HEK293 (cell line): ENCODE measurements around the gene DENND1A.

Experiments used
- CTCF ChIA-PET: fragments of 350-600 bp; formaldehyde crosslinking; extraction: SDS; loops from one replicate; lab custom pipeline; 2021; ENCODE audit warnings: antibody characterized with exemption; lab: Yijun Ruan, JAX
- POLR2A ChIA-PET: fragments of 300-600 bp; formaldehyde crosslinking; extraction: SDS; loops from one replicate; lab custom pipeline; 2020; ENCODE audit warnings: antibody characterized with exemption, inconsistent platforms; lab: Yijun Ruan, JAX
- H3K27ac ChIP-seq: fragments of 200-500 bp; sonication (Bioruptor generic); 2 replicates; pipeline ENCODE4 v1.5.1; 2014; ENCODE audit warnings: low read depth, low read length, control low read depth, inconsistent platforms; ENCODE audit errors: extremely low read depth
- H3K36me3 ChIP-seq, 2 experiments: fragments of 200-500 bp in 1 of 2; sonication (Bioruptor generic) in 1 of 2; 1 replicate in 1 of 2; 2 replicates in 1 of 2; pipeline ENCODE4 v1.5.1; 2014 to 2017; ENCODE audit warnings: inconsistent platforms in 2 of 2, low read length in 2 of 2; ENCODE audit not compliant: control insufficient read depth in 2 of 2, insufficient read depth in 1 of 2
- H3K4me1 ChIP-seq: fragments of 200-500 bp; sonication (Bioruptor generic); 2 replicates; pipeline ENCODE4 v1.5.1; 2014; ENCODE audit warnings: mild to moderate bottlenecking, low read length, inconsistent platforms; ENCODE audit not compliant: control insufficient read depth, insufficient read depth
- H3K4me3 ChIP-seq: 2 replicates; pipeline ENCODE4 v1.5.1; 2011; ENCODE audit warnings: low read depth, mild to moderate bottlenecking, control low read depth, low read length, moderate library complexity
- H3K9me3 ChIP-seq: fragments of 200-500 bp; sonication (Bioruptor generic); 2 replicates; pipeline ENCODE4 v1.5.1; 2014; ENCODE audit warnings: low read depth, low read length, inconsistent platforms; ENCODE audit not compliant: control insufficient read depth, insufficient read depth
- BCL11A ChIP-seq: fragments of 450-650 bp; formaldehyde crosslinking; IDR thresholded peaks from 2 replicates; pipeline ENCODE4 v1.5.1; 2016; ENCODE audit warnings: low read depth, missing biosample characterization, missing genetic modification characterization
- BCL11B ChIP-seq: fragments of 450-650 bp; formaldehyde crosslinking; IDR thresholded peaks from 2 replicates; pipeline ENCODE4 v1.5.1; 2016; ENCODE audit warnings: low read depth, missing biosample characterization, missing genetic modification characterization
- KLF16 ChIP-seq: fragments of 450-650 bp; formaldehyde crosslinking; IDR thresholded peaks from 2 replicates; pipeline ENCODE4 v1.5.1; 2017; ENCODE audit warnings: missing biosample characterization, missing genetic modification characterization
- SCRT1 ChIP-seq: fragments of 450-650 bp; formaldehyde crosslinking; IDR thresholded peaks from 2 replicates; pipeline ENCODE4 v1.5.1; 2016; ENCODE audit warnings: missing biosample characterization, missing genetic modification characterization, borderline replicate concordance
- ZEB2 ChIP-seq: fragments of 450-650 bp; formaldehyde crosslinking; IDR thresholded peaks from 2 replicates; pipeline ENCODE4 v1.5.1; 2016; ENCODE audit warnings: missing biosample characterization, missing genetic modification characterization
- ZIC2 ChIP-seq: fragments of 450-650 bp; formaldehyde crosslinking; IDR thresholded peaks from 2 replicates; pipeline ENCODE4 v1.5.1; 2016; ENCODE audit warnings: missing biosample characterization, missing genetic modification characterization
- ZNF112 ChIP-seq: fragments of 450-650 bp; formaldehyde crosslinking; IDR thresholded peaks from 2 replicates; pipeline ENCODE4 v1.5.0; 2017; ENCODE audit warnings: missing biosample characterization, missing genetic modification characterization
- ZNF157 ChIP-seq: fragments of 450-650 bp; formaldehyde crosslinking; IDR thresholded peaks from 2 replicates; pipeline ENCODE4 v1.5.1; 2016; ENCODE audit warnings: missing biosample characterization, missing genetic modification characterization
- ZNF239 ChIP-seq: fragments of 450-650 bp; formaldehyde crosslinking; IDR thresholded peaks from 2 replicates; pipeline ENCODE4 v1.5.1; 2016; ENCODE audit warnings: missing biosample characterization, missing genetic modification characterization
- ZNF266 ChIP-seq: fragments of 450-650 bp; formaldehyde crosslinking; IDR thresholded peaks from 2 replicates; pipeline ENCODE4 v1.5.1; 2016; ENCODE audit warnings: missing biosample characterization, missing genetic modification characterization, low read depth
- ZNF335 ChIP-seq: fragments of 450-650 bp; formaldehyde crosslinking; conservative IDR thresholded peaks from 2 replicates; pipeline ENCODE4 v1.5.1; 2016; ENCODE audit warnings: missing biosample characterization, missing genetic modification characterization
- ZNF366 ChIP-seq: fragments of 450-650 bp; formaldehyde crosslinking; conservative IDR thresholded peaks from 2 replicates; pipeline ENCODE4 v1.5.1; 2016; ENCODE audit warnings: missing biosample characterization, missing genetic modification characterization
- ZNF404 ChIP-seq: fragments of 450-650 bp; formaldehyde crosslinking; IDR thresholded peaks from 2 replicates; pipeline ENCODE4 v1.5.1; 2017; ENCODE audit warnings: missing biosample characterization, missing genetic modification characterization
- ZNF416 ChIP-seq: fragments of 450-650 bp; formaldehyde crosslinking; IDR thresholded peaks from 2 replicates; pipeline ENCODE4 v1.5.1; 2016; ENCODE audit warnings: missing biosample characterization, missing genetic modification characterization
- ZNF521 ChIP-seq: fragments of 450-650 bp; formaldehyde crosslinking; IDR thresholded peaks from 2 replicates; pipeline ENCODE4 v1.5.1; 2017; ENCODE audit warnings: missing biosample characterization, mild to moderate bottlenecking, missing genetic modification characterization
- ZNF561 ChIP-seq: fragments of 450-650 bp; IDR thresholded peaks from 2 replicates; pipeline ENCODE4 v1.5.1; 2018; ENCODE audit warnings: missing biosample characterization, missing genetic modification characterization, borderline replicate concordance
- ZNF629 ChIP-seq: fragments of 450-650 bp; formaldehyde crosslinking; IDR thresholded peaks from 2 replicates; pipeline ENCODE4 v1.5.1; 2017; ENCODE audit warnings: missing biosample characterization, missing genetic modification characterization
- ZNF654 ChIP-seq: fragments of 450-650 bp; formaldehyde crosslinking; IDR thresholded peaks from 2 replicates; pipeline ENCODE4 v1.5.1; 2016; ENCODE audit warnings: low read depth, missing biosample characterization, missing genetic modification characterization
- ZNF707 ChIP-seq: fragments of 450-650 bp; formaldehyde crosslinking; IDR thresholded peaks from 2 replicates; pipeline ENCODE4 v1.5.1; 2016; ENCODE audit warnings: missing biosample characterization, missing genetic modification characterization
- ZNF768 ChIP-seq: fragments of 450-650 bp; formaldehyde crosslinking; IDR thresholded peaks from 2 replicates; pipeline ENCODE4 v1.5.1; 2018; ENCODE audit warnings: missing biosample characterization, mild to moderate bottlenecking, missing genetic modification characterization
- ZNF776 ChIP-seq: fragments of 450-650 bp; formaldehyde crosslinking; IDR thresholded peaks from 2 replicates; pipeline ENCODE4 v1.5.0; 2017; ENCODE audit warnings: missing biosample characterization, missing genetic modification characterization, borderline replicate concordance
- ZSCAN16 ChIP-seq: fragments of 450-650 bp; formaldehyde crosslinking; IDR thresholded peaks from 2 replicates; pipeline ENCODE4 v1.5.1; 2016; ENCODE audit warnings: missing biosample characterization, missing genetic modification characterization
- ZSCAN23 ChIP-seq: fragments of 450-650 bp; formaldehyde crosslinking; IDR thresholded peaks from 2 replicates; pipeline ENCODE4 v1.5.1; 2016; ENCODE audit warnings: missing biosample characterization, missing genetic modification characterization
- TF ChIP-seq, protein P1 (sequence below): fragments of 450-650 bp; formaldehyde crosslinking; IDR thresholded peaks from 2 replicates; pipeline ENCODE4 v1.5.1; 2017; ENCODE audit warnings: missing biosample characterization, mild to moderate bottlenecking, missing genetic modification characterization, moderate library complexity
- TF ChIP-seq, protein P2 (sequence below): fragments of 450-650 bp; formaldehyde crosslinking; IDR thresholded peaks from 2 replicates; pipeline ENCODE4 v1.5.1; 2016; ENCODE audit warnings: missing biosample characterization, missing genetic modification characterization
- TF ChIP-seq, protein P3 (sequence below): fragments of 450-650 bp; formaldehyde crosslinking; IDR thresholded peaks from 2 replicates; pipeline ENCODE4 v1.5.1; 2016; ENCODE audit warnings: missing biosample characterization, missing genetic modification characterization

Gene DENND1A

DNA sequence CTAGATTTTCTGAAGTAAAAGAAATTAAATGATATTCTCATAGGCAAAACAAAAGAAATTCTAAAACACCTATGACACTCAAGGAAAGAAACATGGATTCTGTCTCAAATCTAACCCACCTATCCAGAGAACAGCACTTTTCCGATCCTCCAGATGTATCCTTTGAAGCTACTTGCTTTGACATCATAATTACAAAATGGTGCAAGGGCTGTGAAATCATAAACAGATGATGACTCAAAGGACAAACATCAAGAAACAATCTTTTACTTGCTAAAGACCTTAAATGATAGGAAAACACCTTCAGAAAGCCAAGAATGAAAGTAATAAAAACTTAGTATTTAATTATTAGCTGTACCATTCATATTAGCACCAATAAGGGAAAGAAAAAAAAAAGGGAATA is 202.6 kb downstream of the DENND1A start:
- H3K36me3 ChIP-seq = no peaks in the 10 kb centered on the region
- no peaks in the 10 kb centered on the region for H3K4me1 ChIP-seq
- peak; percentile 17; the same call in 1 of the 2 replicates for TF ChIP-seq ZNF629 (tag by site-specific recombination)
- TF ChIP-seq ZNF416 (tag by site-specific recombination) = no peak
- ChIA-PET CTCF (interaction anchor here (0.6 kb wide), 1 partner anchor 1060 kb away, joined by 3 read pairs; no protein-coding TSS in a partner anchor), POLR2A (no interaction called here)
- H3K4me3 ChIP-seq = no peak overlapping the region
- no peak overlapping the region for H3K27ac ChIP-seq
- H3K9me3 ChIP-seq = no peaks in the 10 kb centered on the region

DNA sequence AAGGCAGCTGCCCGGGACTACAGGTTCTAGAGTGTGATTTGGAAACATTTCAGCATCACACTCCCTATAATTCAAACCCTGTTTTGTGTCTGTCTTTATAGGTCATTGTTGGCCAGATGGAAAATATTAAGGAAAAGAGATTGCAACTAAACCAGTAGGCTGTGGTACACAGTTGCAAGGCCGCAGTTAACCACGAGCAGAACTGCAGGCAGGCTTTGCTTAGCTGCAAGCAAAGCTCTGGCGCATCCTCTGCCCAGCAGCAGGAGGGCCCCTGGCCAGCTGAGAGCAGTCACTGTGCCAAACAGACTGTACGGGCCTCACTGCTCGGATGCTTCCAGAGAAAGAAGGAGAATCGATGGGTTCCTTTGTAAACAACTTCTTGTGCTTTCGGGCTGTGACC is 204.5 kb downstream of the DENND1A start:
- Histone ChIP-seq H3K4me1 (no peaks in the 10 kb centered on the region), H3K9me3 (no peaks in the 10 kb centered on the region), H3K4me3 (no peak overlapping the region), H3K36me3 (no peaks in the 10 kb centered on the region), H3K27ac (no peak overlapping the region)
- ChIA-PET POLR2A (no interaction called here), CTCF (interaction anchor here (0.6 to 0.8 kb wide), 3 partner anchors 111 to 603 kb away, joined by 3 to 4 read pairs (median 4); no protein-coding TSS in a partner anchor)
- TF ChIP-seq ZNF629 (tag by site-specific recombination) (no peak), ZSCAN16 (tag by site-specific recombination) (no peak), ZEB2 (no peak), ZNF776 (tag by site-specific recombination) (no peak), ZSCAN23 (tag by site-specific recombination) (no peak), ZNF561 (tag by site-specific recombination) (no peak), ZNF239 (tag by site-specific recombination) (no peak), ZNF404 (tag by site-specific recombination) (no peak), BCL11A (tag by site-specific recombination) (no peak), SCRT1 (tag by site-specific recombination) (no peak), ZNF521 (tag by site-specific recombination) (no peak), ZNF157 (tag by site-specific recombination) (no peak), ZIC2 (tag by site-specific recombination) (no peak), ZNF707 (no peak)
- TF ChIP-seq, protein P1, sequence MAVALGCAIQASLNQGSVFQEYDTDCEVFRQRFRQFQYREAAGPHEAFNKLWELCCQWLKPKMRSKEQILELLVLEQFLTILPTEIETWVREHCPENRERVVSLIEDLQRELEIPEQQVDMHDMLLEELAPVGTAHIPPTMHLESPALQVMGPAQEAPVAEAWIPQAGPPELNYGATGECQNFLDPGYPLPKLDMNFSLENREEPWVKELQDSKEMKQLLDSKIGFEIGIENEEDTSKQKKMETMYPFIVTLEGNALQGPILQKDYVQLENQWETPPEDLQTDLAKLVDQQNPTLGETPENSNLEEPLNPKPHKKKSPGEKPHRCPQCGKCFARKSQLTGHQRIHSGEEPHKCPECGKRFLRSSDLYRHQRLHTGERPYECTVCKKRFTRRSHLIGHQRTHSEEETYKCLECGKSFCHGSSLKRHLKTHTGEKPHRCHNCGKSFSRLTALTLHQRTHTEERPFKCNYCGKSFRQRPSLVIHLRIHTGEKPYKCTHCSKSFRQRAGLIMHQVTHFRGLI = no peak
- TF ChIP-seq, protein P2, sequence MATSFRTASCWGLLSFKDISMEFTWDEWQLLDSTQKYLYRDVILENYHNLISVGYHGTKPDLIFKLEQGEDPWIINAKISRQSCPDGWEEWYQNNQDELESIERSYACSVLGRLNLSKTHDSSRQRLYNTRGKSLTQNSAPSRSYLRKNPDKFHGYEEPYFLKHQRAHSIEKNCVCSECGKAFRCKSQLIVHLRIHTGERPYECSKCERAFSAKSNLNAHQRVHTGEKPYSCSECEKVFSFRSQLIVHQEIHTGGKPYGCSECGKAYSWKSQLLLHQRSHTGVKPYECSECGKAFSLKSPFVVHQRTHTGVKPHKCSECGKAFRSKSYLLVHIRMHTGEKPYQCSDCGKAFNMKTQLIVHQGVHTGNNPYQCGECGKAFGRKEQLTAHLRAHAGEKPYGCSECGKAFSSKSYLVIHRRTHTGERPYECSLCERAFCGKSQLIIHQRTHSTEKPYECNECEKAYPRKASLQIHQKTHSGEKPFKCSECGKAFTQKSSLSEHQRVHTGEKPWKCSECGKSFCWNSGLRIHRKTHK (tag by site-specific recombination) = no peak
- TF ChIP-seq, protein P3, sequence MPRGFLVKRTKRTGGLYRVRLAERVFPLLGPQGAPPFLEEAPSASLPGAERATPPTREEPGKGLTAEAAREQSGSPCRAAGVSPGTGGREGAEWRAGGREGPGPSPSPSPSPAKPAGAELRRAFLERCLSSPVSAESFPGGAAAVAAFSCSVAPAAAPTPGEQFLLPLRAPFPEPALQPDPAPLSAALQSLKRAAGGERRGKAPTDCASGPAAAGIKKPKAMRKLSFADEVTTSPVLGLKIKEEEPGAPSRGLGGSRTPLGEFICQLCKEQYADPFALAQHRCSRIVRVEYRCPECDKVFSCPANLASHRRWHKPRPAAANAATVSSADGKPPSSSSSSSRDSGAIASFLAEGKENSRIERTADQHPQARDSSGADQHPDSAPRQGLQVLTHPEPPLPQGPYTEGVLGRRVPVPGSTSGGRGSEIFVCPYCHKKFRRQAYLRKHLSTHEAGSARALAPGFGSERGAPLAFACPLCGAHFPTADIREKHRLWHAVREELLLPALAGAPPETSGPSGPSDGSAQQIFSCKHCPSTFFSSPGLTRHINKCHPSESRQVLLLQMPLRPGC = no peak

DNA sequence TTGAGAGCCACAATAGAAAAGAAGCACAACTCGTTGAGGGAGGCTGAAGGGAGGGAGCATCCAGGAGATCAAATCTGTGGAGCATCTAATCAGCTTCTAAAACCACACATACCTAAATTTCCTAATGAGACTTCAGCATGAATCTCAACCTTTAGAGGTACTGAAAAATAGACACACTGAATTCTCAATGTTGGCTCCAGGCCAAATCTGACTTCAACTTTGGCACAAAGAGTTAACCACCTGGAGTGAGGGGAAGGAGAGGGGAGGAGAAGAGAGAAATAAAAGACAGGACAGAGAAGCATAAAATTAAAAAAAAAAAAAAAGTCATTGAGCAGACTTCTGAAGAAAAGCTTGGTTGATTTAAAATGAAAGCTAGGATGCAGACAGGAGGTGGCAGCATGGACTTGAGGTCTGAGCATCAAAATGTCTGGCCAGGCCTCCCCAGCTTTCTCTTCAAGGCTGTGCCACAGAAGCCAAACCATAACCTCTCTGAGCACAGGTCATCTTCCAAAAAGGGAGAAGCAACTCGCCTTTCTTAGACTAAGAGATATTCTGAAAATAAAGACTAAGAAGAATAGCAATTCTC is 205.6 kb downstream of the DENND1A start:
- TF ChIP-seq BCL11B (tag by site-specific recombination) = no peak
- TF ChIP-seq ZNF768 (tag by site-specific recombination) = peak; percentile 23; the same call in 1 of the 2 replicates
- TF ChIP-seq KLF16 = no peak
- no peak for TF ChIP-seq ZNF266
- no peak for TF ChIP-seq ZNF112 (tag by site-specific recombination)
- TF ChIP-seq ZNF335 (tag by site-specific recombination) = no peak
- peak; percentile 24; the same call in 1 of the 2 replicates for TF ChIP-seq ZNF654
- no peak for TF ChIP-seq ZNF366 (tag by site-specific recombination)
- no peaks in the 10 kb centered on the region for H3K36me3 ChIP-seq
- no peak overlapping the region for H3K27ac ChIP-seq
- H3K9me3 ChIP-seq = no peaks in the 10 kb centered on the region
- no peak overlapping the region for H3K4me3 ChIP-seq
- no peaks in the 10 kb centered on the region for H3K4me1 ChIP-seq
- CTCF ChIA-PET = interaction anchor here (0.6 to 0.7 kb wide), 3 partner anchors 146 to 604 kb away, joined by 3 read pairs; no protein-coding TSS in a partner anchor
- POLR2A ChIA-PET = no interaction called here
